T-helper 2 cell treated with Interferon-gamma antibody and Interleukin-4, amounts not matched to agents 100 ng/mL and 5 ng/mL, for 36 hours (primary cell): Measurements from ENCODE around the gene ONECUT3. TPM values are rescaled to one million over a fixed set of nuclear protein-coding genes. Genes with fewer than 3 reads are reported as not detected.
"Not testable (repeated sequence)": the region's sequence is repeated elsewhere in the genome, so short reads cannot be mapped to it uniquely, and the experiment has no call there.

Experiments
- intact Hi-C: fragments of 100-400 bp; cut with micrococcal nuclease; formaldehyde crosslinking; loops from one replicate; pipeline ENCODE4 v1.15.1; 2023
- total RNA-seq: library from RNA; stranded (reverse); gene quantifications from 2 replicates; pipeline ENCODE4 v1.2.3, GENCODE V29; 2022

Gene ONECUT3
- total RNA-seq: not detected in 2 replicates

GRCh38 chr19:1752757-1753728 is at the start of gene ONECUT3:
ONECUT3 (plus strand) TSS chr19:1753506; CDS start chr19:1753663, 157 bp downstream.
- intact Hi-C loops: loop anchor here (10.0 kb wide), 1 partner anchor 288 kb away; no protein-coding TSS in a partner anchor

GRCh38 chr19:1704339-1704738 is 49.0 kb upstream of the ONECUT3 start:
- intact Hi-C loops: no loop called here

- intact Hi-C loops: no loop called here
These were observed 47.9 kb upstream of the ONECUT3 start for GRCh38 chr19:1705367-1705766.

- intact Hi-C loops: not testable (repeated sequence)
These were observed 46.7 kb upstream of the ONECUT3 start for GRCh38 chr19:1706646-1707045.

GRCh38 chr19:1707240-1707639 is 46.1 kb upstream of the ONECUT3 start:
- intact Hi-C loops: no loop called here

GRCh38 chr19:1713170-1713569 is 40.1 kb upstream of the ONECUT3 start:
- intact Hi-C loops: no loop called here

- intact Hi-C loops: no loop called here
These were observed 37.8 kb upstream of the ONECUT3 start for GRCh38 chr19:1715540-1715939.

GRCh38 chr19:1717200-1717969 is 35.9 kb upstream of the ONECUT3 start:
- intact Hi-C loops: no loop called here

- intact Hi-C loops: no loop called here
These were observed 35.4 kb upstream of the ONECUT3 start for GRCh38 chr19:1717970-1718264.

GRCh38 chr19:1718420-1719291 is 34.6 kb upstream of the ONECUT3 start:
- intact Hi-C loops: no loop called here

- intact Hi-C loops: no loop called here
These were observed 33.8 kb upstream of the ONECUT3 start for GRCh38 chr19:1719519-1719918.

- intact Hi-C loops: no loop called here
These were observed 33.1 kb upstream of the ONECUT3 start for GRCh38 chr19:1720237-1720636.

GRCh38 chr19:1725100-1726064 is 27.9 kb upstream of the ONECUT3 start:
- intact Hi-C loops: no loop called here

GRCh38 chr19:1728816-1729567 is 24.3 kb upstream of the ONECUT3 start:
- intact Hi-C loops: no loop called here

GRCh38 chr19:1729568-1729925 is 23.8 kb upstream of the ONECUT3 start:
- intact Hi-C loops: no loop called here

- intact Hi-C loops: no loop called here
These were observed 23.1 kb upstream of the ONECUT3 start for GRCh38 chr19:1730157-1730556.

GRCh38 chr19:1734321-1734966 is 18.9 kb upstream of the ONECUT3 start:
- intact Hi-C loops: no loop called here

GRCh38 chr19:1736280-1736679 is 17.0 kb upstream of the ONECUT3 start:
- intact Hi-C loops: no loop called here

- intact Hi-C loops: no loop called here
These were observed 16.4 kb upstream of the ONECUT3 start for GRCh38 chr19:1736927-1737326.
